Measurements from ENCODE around the gene ANKRD31.
"Not testable (repeated sequence)": the region's sequence is repeated elsewhere in the genome, so short reads cannot be mapped to it uniquely, and the experiment has no call there.

Gene ANKRD31

GRCh38 chr5:75148051-75148450 is 88.6 kb downstream of the ANKRD31 start:
- no peak for DNase-seq

DNA sequence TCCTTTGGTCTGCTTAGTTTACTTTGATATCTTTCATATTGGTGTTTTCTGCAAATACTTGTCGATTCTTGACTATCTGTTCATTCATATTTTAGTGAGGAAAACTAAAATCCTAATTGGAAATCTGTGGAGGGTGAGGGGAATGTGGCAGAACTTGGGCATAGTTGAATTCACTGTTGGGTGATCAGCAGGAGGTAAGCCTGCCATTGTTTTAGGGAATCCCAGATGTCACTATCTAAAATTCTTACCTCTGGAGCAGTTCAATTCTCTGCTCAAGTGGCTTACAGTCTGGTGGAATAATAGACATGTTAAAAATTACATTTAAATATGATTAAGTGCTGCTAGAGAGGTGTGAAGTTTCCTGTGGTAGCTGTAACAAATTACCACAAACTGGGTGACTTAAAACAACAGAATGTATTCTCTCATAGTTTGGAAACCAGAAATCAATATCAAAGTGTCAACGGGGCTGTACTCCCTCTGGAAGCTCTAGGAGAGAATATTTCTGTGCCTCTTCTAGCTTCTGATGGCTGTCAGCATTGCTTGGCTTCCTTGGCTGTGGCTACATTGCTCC is 94.0 kb downstream of the ANKRD31 start:
- DNase-seq: no peak

DNA sequence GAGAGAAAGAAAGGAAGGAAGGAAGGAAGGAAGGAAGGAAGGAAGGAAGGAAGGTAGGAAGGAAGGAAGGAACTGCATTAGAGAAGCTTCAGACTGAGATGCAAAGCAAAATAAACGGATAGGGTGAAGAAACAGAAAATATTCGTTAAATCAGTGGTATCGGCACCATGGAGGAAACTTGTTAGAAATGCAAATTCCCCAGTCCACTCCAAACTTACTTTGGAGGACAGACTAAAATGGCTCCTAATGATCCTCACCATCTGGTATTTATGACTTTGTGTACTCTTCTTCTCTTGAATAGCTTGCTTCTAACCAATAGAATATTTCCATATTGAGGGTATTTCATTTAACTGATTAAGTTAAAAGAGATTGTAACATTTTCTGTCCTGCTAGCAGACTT is 96.4 kb downstream of the ANKRD31 start:
- DNase-seq: no peak

DNA sequence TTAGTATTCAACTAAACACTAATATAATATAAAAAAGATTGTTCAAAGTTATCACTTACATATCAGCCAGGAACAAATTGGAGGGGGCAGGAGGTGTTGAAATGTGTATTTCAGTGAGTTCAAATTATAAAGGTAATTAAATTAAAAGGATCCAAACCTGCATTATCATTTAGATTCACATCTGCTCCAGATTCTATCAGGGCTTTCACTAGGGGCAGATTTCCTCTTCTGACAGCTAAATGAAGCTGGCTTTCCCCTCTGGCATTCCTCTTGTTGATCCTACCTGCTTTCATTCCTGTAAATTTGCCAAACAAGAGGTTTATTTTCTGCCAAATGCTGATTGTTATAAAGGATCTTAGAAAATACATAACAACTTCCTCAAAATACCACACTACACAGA is 98.0 kb downstream of the ANKRD31 start:
- DNase-seq: no peak

DNA sequence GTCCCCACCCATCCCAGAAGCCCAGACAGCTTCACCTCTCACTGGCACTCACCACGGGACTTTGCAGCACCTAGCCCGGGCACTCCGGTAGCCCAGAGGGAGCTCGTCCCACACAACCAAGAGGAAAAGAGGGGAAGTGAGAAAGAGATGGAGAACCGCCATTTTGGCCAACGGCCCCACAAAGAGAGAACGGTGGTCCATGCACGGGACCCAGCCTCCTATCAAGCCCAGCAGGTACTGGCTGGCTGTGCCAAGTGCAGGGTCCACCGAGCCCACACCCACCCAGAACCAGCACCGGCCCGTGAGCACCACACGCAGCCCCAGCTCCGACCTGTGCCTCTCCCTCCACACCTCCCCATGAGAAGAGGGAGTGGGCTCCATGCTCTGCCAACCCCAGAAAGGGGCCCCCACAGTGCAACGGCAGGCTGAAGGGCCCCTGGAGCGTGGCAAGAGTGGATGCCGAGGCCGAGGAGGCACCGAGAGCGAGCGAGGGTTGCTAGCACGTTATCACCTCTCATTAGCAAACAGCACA is 105.8 kb downstream of the ANKRD31 start:
- DNase-seq: no peak

- DNase-seq: no peak
Observed at GRCh38 chr5:75116856-75117255, 119.8 kb downstream of the ANKRD31 start.

DNA sequence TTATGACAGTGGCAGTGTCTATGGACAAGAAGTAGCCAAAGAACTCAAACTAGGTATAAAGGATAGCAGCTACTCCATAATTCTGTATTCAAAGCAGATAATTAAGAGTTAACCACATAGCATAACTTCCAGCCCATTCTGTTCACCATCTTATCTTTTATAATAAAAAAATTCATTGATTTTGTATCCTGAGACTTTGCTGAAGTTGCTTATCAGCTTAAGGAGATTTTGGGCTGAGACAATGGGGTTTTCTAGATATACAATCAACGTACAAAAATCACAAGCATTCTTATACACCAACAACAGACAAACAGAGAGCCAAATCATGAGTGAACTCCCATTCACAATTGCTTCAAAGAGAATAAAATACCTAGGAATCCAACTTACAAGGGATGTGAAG is 122.4 kb downstream of the ANKRD31 start:
- DNase-seq: peak; percentile 36

- no peak for DNase-seq
Observed at GRCh38 chr5:75113354-75114113, 123.1 kb downstream of the ANKRD31 start.

DNA sequence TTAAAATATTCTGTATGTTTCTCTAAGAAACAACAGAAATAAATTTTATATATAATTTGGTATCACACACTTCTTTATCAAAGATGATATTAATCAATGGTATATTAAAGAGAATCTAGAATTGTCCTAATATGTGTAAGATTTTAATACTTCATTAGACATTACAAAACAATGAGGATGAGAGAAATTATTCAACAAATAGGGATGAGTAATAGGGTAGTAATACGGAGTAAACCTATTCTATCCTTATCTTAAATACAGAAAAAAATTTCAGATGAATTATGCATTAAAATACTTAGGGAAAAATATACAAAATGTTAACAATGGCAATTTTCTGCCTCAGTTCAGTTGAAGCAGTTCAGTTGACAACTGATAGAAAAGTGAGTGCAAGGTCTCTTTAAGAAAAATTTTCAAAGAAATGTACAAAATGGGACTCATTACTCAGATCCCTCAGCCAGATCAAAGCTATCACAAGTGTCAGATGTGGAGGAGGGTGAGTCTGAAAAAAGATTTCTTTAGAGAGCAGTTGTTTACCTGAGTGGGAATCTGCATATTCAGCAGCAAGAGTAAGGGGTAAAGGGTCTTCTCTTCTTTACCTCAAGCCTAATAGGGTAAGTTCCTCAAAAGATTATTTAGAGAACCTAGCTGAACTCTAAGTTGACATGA is 127.6 kb downstream of the ANKRD31 start:
- DNase-seq: no peak

DNA sequence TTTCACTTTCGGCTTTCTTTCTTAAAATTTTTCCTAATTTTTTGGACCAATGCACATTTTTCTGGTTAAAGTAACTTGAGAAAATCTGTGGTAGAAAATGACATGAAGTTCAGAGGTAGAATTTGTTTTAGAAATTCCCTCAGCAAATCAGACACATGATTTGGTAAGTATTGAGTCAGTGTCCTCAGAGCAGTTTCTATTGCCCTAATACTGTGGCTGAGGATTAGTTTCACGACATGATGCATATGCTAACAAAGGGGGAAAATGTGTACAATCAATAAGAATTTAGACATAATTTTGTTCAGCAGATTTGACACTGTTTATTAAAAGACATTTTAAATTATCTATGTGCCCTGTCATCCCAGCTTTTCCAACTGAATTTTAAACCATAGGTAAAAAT is 128.2 kb downstream of the ANKRD31 start:
- DNase-seq: no peak

DNA sequence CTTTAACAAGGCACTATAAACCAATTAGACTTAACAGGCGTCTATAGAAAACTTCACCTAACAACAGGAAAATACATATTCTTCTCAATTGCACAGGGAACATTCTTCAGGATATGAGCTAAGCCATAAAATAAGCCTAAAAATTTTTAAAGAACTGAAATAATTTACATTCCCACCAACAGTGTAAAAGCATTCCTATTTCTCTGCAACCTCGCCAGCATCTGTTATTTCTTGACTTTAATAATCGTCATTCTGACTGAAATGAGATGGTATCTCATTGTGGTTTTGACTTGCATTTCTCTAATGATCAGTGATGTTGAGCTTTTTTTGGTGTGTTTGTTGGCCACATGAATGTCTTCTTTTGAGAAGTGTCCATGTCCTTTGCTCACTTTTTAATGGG is 140.7 kb downstream of the ANKRD31 start:
- peak; percentile 31 for DNase-seq

GRCh38 chr5:75091597-75091996 is 145.1 kb downstream of the ANKRD31 start:
- DNase-seq: peak; percentile 1

DNA sequence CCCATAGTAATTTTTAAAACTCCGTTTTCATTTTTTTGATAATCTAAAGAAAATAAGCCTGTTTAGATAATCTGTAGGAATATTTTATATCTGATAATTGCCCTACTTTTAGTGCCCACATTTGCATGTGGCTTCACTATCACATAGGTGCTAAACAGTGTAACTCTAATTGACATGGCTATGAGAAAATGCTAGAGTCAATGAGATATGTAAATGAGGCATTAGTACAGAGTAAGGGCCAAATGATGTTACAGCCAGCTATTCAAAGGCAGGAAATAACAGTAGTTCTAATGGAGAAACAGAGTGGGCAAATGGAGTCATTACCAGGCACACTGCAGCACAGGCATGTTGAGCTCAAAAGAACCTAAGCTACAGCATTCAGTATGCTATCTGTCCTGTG is 147.0 kb downstream of the ANKRD31 start:
- DNase-seq: no peak

- DNase-seq: no peak
Observed at GRCh38 chr5:75089137-75089536, 147.5 kb downstream of the ANKRD31 start.

DNA sequence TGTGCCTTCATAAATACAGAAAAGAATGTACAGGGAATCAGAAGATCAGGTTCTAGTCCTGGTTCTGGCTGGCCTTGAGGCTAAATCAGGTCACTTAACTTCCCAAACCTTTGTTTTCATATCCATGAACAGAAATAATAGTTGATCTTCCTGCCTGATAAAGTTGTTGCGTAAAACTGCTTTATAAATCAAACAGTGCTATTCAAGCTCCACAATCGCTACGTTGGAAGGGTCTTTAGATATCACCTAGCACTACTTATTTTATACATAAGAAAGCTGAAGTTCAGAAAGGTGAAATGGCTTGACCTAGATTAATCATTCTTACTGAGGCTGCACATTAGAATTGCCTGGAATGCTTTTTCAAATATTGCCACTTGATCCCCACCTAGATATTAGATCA is 148.0 kb downstream of the ANKRD31 start:
- no peak for DNase-seq

GRCh38 chr5:75081510-75081909 is 155.2 kb downstream of the ANKRD31 start:
- no peak for DNase-seq

DNA sequence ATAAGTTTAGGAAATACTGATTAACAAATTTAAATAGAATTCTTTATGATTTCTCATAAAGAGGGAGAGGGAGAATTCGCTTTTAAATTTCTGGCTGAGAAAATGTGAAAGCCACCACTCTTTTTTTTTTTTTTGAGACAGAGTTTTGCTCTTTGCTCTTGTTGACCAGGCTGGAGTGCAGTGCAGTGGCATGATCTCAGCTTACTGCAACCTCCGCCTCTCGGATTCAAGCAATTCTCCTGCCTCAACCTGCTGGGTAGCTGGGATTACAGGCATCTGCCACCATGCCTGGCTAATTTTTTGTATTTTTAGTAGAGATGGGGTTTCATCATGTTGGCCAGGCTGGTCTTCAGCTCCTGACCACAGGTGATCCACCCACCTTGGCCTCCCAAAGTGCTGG is 157.3 kb downstream of the ANKRD31 start:
- DNase-seq: not testable (repeated sequence)

- DNase-seq: no peak
Observed at GRCh38 chr5:75078027-75078426, 158.7 kb downstream of the ANKRD31 start.

DNA sequence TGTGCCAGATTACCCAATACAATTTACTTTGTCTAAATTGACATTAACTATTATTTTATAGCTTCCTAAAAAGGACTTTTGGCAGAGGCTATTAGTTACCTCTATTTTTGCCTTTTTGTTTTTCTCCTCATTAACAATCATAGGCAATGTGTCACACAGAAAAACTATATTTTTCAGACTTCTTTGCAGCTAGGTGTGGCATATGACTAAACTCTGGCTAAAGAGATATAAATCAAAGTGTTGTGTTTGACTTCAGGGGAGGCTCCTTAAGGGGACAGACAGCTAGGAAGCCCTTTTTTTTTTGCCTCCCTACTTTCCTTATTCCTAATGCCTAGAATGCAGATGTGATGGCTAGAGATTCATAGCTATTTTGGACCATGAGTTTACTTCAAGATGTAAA is 164.6 kb downstream of the ANKRD31 start:
- no peak for DNase-seq

DNA sequence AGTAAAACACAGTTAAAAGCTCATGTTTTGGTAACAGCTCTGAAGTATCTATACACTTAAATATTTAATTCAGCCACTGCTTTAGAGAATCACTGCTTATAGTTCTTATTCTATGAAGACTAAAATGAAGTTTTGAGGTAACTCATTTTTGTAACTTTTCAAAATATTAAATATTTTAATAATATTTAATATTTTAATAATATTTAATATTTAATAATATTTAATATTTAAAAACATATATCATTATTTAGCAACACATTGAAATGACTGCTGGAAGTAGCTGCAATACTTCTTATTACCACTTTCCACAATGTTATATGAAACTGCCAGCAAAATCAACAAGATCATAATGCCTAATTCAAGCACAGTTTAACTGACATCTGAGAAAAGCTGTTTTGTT is 165.6 kb downstream of the ANKRD31 start:
- no peak for DNase-seq

DNA sequence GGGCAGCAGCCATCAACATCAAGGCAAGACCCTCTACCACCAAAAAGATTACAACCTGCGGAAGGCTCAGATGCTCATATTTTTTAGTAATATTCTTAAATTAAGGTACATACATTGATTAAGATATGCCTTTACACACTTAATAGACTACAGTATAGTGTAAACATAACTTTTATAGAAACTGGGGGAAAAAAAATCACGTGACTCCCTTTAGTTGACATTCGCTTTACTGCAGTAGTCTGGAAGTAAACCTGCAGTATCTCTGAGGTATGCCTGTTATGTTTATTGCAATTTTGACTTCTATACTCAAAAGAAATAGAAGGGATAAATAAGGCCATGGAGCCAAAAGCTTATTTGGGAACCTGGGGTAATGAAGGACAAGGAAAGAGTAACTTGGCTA is 169.2 kb downstream of the ANKRD31 start:
- DNase-seq: no peak

GRCh38 chr5:75062925-75063531 is 173.7 kb downstream of the ANKRD31 start:
- no peak for DNase-seq

- DNase-seq: no peak
Observed at GRCh38 chr5:75059912-75060545, 176.6 kb downstream of the ANKRD31 start.

All from fibroblast of skin of scalp (primary cell).